Fibroblast of villous mesenchyme (primary cell): ENCODE data around the gene HELZ2. TPM values are rescaled to one million over a fixed set of nuclear protein-coding genes. Genes with fewer than 3 reads are reported as not detected.

Source experiments
- DNase-seq: peaks from one replicate; pipeline ENCODE4 v3.0.0-alpha.2; 2010; ENCODE audit warnings: low read depth
- H3K4me3 ChIP-seq: 2 replicates; pipeline ENCODE4 v1.5.1; 2011; ENCODE audit warnings: low read depth, mild to moderate bottlenecking, low read length
- CTCF ChIP-seq: IDR thresholded peaks from 2 replicates; pipeline ENCODE4 v1.5.1; 2012; ENCODE audit warnings: low read depth, mild to moderate bottlenecking, low read length; ENCODE audit not compliant: insufficient read depth
- total RNA-seq: library from RNA; depleted of rRNA; stranded (reverse); fragments of >200 nt; gene quantifications from 2 replicates; pipeline ENCODE4 v1.2.3, GENCODE V29; 2012

The HELZ2 gene
- total RNA-seq, 1 donor = 46.6 TPM

- no peak overlapping the region for H3K4me3 ChIP-seq
- TF ChIP-seq CTCF = no peak
Observed at GRCh38 chr20:63546956-63547724, 26.9 kb downstream of the HELZ2 start.

DNA sequence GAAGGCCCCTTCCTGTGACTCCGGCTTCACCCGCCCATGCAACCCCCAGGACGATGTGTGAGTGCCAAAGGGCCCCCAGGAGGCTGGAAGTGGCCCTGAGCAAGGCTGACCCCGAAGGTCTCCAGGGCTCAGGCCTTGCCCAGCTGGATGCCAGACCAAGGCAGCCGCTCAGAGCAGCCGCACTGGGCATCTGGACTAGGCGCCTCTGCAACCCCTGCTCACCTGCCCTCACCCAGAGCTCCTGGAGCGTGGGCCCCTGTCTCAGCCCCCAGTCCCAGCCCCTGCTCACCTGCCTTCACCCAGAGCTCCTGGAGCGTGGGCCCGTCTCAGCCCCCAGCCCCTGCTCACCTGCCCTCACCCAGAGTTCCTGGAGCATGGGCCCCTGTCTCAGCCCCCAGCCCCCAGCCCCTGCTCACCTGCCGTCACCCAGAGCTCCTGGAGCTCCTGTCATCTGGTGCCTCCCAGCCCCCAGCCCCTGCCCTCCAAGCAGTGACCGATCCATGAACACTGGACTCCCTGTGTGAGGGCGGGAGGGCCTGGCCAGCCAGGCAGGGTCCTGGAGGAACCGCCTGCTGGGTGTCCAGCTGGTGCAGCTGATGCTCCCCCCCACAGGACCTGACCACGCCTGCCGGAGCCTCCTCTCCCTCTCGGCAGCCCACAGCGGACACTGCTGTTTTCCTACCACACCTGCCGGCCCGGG, 27.6 kb downstream of the HELZ2 start:
- TF ChIP-seq CTCF = no peak
- DNase-seq = no peak
- H3K4me3 ChIP-seq = no peak overlapping the region

More at GRCh38 chr20:63546956-63547724, 26.9 kb downstream of the HELZ2 start:
- DNase-seq = no peak

GRCh38 chr20:63545814-63546213, 28.2 kb downstream of the HELZ2 start:
- H3K4me3 ChIP-seq = no peak overlapping the region
- TF ChIP-seq CTCF = no peak
- DNase-seq = no peak

GRCh38 chr20:63544958-63545516, 29.0 kb downstream of the HELZ2 start:
- DNase-seq = no peak
- H3K4me3 ChIP-seq = no peak overlapping the region
- TF ChIP-seq CTCF = no peak

DNA sequence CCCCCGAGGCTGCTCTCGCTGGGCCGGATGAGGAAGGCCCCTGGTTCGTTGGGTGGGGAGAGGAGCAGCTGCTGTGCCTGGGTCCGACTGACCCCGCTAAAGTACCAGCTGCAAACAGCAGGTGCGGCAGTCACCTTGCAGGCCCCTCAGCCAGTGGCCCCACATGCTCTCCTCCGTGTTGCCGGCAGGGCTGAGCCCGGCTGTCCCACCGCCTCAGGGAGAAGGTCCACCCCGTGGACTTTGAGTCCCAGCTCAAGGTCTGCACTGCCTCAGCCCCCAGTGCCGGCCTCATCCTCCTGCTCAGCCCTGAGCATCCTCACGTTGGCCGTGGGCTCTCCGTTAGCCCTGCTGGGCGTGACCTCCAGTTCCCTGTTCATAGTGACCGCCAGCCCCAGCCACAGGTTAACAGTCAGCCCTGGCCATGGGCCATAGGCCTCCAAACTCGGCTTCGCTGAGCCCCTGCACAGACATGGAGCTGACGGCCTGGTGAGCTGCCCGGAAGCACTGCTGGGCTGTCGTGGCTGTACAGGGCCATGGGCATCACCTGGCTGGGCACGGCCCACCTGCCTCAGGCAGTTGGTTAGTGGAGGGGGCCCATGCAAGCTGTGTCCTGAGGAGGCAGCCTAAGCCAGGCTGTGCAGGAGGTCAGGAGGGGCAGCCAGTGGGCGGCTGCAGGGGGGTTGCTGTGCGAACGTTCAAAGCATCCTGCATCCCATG, 29.6 kb downstream of the HELZ2 start:
- H3K4me3 ChIP-seq = no peak overlapping the region
- no peak for TF ChIP-seq CTCF
- DNase-seq = no peak

GRCh38 chr20:63543733-63544132, 30.3 kb downstream of the HELZ2 start:
- no peak for DNase-seq
- TF ChIP-seq CTCF = no peak
- no peak overlapping the region for H3K4me3 ChIP-seq
